Measurements from ENCODE around the gene ELOA. TPM values are rescaled to one million over a fixed set of nuclear protein-coding genes. Genes with fewer than 3 reads are reported as not detected.

ELOA gene
- total and polyA plus RNA-seq, 2 experiments from 2014 or later = 49.1 to 57.7 TPM

DNA sequence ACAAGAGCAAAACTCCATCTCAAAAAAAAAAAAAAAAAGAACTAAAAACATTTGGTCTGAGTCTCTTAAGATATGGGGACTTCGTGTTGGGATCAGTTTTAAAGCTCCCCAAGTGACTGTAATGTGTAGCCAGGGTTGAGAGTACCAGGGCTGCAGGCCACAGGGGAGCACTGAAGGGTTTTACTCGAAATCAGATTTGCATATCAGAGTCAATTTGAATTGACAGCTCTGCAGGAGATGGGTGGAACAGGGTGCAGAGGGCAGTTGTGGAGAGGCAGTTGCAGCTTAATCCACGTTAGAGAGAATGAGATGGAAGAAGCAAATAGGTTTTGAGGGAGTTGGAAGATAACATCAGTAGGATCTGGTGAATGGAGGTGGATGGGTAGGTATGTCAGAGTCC, 20.6 kb upstream of the ELOA start (continued):
- TF ChIP-seq, protein P1, sequence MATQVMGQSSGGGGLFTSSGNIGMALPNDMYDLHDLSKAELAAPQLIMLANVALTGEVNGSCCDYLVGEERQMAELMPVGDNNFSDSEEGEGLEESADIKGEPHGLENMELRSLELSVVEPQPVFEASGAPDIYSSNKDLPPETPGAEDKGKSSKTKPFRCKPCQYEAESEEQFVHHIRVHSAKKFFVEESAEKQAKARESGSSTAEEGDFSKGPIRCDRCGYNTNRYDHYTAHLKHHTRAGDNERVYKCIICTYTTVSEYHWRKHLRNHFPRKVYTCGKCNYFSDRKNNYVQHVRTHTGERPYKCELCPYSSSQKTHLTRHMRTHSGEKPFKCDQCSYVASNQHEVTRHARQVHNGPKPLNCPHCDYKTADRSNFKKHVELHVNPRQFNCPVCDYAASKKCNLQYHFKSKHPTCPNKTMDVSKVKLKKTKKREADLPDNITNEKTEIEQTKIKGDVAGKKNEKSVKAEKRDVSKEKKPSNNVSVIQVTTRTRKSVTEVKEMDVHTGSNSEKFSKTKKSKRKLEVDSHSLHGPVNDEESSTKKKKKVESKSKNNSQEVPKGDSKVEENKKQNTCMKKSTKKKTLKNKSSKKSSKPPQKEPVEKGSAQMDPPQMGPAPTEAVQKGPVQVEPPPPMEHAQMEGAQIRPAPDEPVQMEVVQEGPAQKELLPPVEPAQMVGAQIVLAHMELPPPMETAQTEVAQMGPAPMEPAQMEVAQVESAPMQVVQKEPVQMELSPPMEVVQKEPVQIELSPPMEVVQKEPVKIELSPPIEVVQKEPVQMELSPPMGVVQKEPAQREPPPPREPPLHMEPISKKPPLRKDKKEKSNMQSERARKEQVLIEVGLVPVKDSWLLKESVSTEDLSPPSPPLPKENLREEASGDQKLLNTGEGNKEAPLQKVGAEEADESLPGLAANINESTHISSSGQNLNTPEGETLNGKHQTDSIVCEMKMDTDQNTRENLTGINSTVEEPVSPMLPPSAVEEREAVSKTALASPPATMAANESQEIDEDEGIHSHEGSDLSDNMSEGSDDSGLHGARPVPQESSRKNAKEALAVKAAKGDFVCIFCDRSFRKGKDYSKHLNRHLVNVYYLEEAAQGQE (IDR thresholded peaks at IDR 0.05; ENCODE audit: unreplicated experiment) = no peak
- TF ChIP-seq, protein P2, sequence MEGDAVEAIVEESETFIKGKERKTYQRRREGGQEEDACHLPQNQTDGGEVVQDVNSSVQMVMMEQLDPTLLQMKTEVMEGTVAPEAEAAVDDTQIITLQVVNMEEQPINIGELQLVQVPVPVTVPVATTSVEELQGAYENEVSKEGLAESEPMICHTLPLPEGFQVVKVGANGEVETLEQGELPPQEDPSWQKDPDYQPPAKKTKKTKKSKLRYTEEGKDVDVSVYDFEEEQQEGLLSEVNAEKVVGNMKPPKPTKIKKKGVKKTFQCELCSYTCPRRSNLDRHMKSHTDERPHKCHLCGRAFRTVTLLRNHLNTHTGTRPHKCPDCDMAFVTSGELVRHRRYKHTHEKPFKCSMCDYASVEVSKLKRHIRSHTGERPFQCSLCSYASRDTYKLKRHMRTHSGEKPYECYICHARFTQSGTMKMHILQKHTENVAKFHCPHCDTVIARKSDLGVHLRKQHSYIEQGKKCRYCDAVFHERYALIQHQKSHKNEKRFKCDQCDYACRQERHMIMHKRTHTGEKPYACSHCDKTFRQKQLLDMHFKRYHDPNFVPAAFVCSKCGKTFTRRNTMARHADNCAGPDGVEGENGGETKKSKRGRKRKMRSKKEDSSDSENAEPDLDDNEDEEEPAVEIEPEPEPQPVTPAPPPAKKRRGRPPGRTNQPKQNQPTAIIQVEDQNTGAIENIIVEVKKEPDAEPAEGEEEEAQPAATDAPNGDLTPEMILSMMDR (conservative IDR thresholded peaks at IDR 0.05; ENCODE audit: low read depth in 2 of 2) = no peak

DNA sequence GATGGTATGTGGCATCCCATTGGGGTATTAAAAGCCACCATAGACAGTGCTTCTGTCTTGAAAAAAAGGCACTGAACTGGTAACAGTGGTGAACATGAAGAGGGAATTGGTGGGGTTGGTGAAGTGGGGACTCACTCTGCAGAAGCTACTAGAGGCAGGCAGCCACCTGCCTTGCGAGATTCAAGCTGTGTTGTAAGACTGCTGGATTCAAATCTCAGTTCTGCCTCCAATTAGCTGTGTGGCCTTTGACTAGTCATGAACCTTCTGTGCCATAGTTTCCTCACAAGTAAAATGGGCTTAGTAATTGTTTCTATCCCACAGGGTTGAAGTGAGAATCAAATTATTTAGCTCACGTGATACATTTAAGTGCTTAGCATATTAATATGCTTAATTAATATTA, 16.6 kb upstream of the ELOA start:
- H3F3A ChIP-seq (replicated peaks; ENCODE audit: low read depth) = no peaks in the 10 kb centered on the region
- peaks cover 9% of the 10 kb centered on the region for H3K79me2 ChIP-seq (replicated peaks; ENCODE audit: insufficient read depth)
- no peak overlapping the region for H3K27ac Mint-ChIP-seq
- no peak overlapping the region for H3K4me3 Mint-ChIP-seq
- no peak overlapping the region for H3K27ac ChIP-seq (ENCODE audit: low read depth)
- 0 out of 3 replicates have a peak, but pooled peaks cover 3% of the 10 kb centered on the region for H3K36me3 Mint-ChIP-seq (ENCODE audit: low read depth)
- no peak overlapping the region for H3K4me3 ChIP-seq
- H3K36me3 ChIP-seq (ENCODE audit: insufficient read depth) = no peaks in the 10 kb centered on the region
- peaks cover 2% of the 10 kb centered on the region; the same call in 1 of the 3 replicates for H3K4me1 Mint-ChIP-seq
- 0 out of 2 replicates have a peak, but pooled peaks cover 3% of the 10 kb centered on the region for H3K4me1 ChIP-seq (ENCODE audit: insufficient read depth)
- no peaks in the 10 kb centered on the region for H3K9me3 Mint-ChIP-seq
- H3K27me3 Mint-ChIP-seq (ENCODE audit: insufficient read depth, low read depth, poor library complexity) = peaks cover 5% of the 10 kb centered on the region
- ATAC-seq = no peak
- no peak overlapping the region for H3K4me2 ChIP-seq
- H3K9me2 ChIP-seq (ENCODE audit: insufficient read depth) = no peaks in the 10 kb centered on the region
- DNase-seq (ENCODE audit: low spot score) = no peak
- H2AFZ ChIP-seq = no peak overlapping the region
- H3K27me3 ChIP-seq (ENCODE audit: insufficient read depth) = no peaks in the 10 kb centered on the region
- H4K20me1 ChIP-seq (replicated peaks; ENCODE audit: insufficient read depth) = peaks cover 22% of the 10 kb centered on the region
- TF ChIP-seq EZH2phosphoT487 (IDR thresholded peaks at IDR 0.05; ENCODE audit: unreplicated experiment) = no peak
- TF ChIP-seq, protein P3, sequence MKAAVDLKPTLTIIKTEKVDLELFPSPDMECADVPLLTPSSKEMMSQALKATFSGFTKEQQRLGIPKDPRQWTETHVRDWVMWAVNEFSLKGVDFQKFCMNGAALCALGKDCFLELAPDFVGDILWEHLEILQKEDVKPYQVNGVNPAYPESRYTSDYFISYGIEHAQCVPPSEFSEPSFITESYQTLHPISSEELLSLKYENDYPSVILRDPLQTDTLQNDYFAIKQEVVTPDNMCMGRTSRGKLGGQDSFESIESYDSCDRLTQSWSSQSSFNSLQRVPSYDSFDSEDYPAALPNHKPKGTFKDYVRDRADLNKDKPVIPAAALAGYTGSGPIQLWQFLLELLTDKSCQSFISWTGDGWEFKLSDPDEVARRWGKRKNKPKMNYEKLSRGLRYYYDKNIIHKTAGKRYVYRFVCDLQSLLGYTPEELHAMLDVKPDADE (IDR thresholded peaks at IDR 0.05) = no peak
- TF ChIP-seq CREB1 (CRISPR knock-in tag; IDR thresholded peaks at IDR 0.05; ENCODE audit: low read depth) = no peak
- TF ChIP-seq, protein P2 (conservative IDR thresholded peaks at IDR 0.05; ENCODE audit: low read depth in 2 of 2) = no peak
- TF ChIP-seq, protein P4, sequence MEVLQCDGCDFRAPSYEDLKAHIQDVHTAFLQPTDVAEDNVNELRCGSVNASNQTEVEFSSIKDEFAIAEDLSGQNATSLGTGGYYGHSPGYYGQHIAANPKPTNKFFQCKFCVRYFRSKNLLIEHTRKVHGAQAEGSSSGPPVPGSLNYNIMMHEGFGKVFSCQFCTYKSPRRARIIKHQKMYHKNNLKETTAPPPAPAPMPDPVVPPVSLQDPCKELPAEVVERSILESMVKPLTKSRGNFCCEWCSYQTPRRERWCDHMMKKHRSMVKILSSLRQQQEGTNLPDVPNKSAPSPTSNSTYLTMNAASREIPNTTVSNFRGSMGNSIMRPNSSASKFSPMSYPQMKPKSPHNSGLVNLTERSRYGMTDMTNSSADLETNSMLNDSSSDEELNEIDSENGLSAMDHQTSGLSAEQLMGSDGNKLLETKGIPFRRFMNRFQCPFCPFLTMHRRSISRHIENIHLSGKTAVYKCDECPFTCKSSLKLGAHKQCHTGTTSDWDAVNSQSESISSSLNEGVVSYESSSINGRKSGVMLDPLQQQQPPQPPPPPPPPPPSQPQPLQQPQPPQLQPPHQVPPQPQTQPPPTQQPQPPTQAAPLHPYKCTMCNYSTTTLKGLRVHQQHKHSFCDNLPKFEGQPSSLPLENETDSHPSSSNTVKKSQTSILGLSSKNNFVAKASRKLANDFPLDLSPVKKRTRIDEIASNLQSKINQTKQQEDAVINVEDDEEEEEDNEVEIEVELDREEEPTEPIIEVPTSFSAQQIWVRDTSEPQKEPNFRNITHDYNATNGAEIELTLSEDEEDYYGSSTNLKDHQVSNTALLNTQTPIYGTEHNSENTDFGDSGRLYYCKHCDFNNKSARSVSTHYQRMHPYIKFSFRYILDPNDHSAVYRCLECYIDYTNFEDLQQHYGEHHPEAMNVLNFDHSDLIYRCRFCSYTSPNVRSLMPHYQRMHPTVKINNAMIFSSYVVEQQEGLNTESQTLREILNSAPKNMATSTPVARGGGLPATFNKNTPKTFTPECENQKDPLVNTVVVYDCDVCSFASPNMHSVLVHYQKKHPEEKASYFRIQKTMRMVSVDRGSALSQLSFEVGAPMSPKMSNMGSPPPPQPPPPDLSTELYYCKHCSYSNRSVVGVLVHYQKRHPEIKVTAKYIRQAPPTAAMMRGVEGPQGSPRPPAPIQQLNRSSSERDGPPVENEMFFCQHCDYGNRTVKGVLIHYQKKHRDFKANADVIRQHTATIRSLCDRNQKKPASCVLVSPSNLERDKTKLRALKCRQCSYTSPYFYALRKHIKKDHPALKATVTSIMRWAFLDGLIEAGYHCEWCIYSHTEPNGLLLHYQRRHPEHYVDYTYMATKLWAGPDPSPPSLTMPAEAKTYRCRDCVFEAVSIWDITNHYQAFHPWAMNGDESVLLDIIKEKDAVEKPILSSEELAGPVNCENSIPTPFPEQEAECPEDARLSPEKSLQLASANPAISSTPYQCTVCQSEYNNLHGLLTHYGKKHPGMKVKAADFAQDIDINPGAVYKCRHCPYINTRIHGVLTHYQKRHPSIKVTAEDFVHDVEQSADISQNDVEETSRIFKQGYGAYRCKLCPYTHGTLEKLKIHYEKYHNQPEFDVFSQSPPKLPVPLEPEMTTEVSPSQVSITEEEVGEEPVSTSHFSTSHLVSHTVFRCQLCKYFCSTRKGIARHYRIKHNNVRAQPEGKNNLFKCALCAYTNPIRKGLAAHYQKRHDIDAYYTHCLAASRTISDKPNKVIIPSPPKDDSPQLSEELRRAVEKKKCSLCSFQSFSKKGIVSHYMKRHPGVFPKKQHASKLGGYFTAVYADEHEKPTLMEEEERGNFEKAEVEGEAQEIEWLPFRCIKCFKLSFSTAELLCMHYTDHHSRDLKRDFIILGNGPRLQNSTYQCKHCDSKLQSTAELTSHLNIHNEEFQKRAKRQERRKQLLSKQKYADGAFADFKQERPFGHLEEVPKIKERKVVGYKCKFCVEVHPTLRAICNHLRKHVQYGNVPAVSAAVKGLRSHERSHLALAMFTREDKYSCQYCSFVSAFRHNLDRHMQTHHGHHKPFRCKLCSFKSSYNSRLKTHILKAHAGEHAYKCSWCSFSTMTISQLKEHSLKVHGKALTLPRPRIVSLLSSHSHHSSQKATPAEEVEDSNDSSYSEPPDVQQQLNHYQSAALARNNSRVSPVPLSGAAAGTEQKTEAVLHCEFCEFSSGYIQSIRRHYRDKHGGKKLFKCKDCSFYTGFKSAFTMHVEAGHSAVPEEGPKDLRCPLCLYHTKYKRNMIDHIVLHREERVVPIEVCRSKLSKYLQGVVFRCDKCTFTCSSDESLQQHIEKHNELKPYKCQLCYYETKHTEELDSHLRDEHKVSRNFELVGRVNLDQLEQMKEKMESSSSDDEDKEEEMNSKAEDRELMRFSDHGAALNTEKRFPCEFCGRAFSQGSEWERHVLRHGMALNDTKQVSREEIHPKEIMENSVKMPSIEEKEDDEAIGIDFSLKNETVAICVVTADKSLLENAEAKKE (CRISPR knock-in tag; IDR thresholded peaks at IDR 0.05) = no peak
- no peak for TF ChIP-seq POLR2AphosphoS5 (IDR thresholded peaks at IDR 0.05; ENCODE audit: low read depth)
- no peak for TF ChIP-seq ZNF331 (CRISPR knock-in tag; IDR thresholded peaks at IDR 0.05; ENCODE audit: low read depth)
- TF ChIP-seq NANOG (IDR thresholded peaks at IDR 0.05; ENCODE audit: borderline replicate concordance) = no peak
- no peak for TF ChIP-seq JUNB (IDR thresholded peaks at IDR 0.05; ENCODE audit: unreplicated experiment)
